ENCODE data around the gene OR2T29.
"Not testable (repeated sequence)": the region's sequence is repeated elsewhere in the genome, so short reads cannot be mapped to it uniquely, and the experiment has no call there.

Gene OR2T29, protein sequence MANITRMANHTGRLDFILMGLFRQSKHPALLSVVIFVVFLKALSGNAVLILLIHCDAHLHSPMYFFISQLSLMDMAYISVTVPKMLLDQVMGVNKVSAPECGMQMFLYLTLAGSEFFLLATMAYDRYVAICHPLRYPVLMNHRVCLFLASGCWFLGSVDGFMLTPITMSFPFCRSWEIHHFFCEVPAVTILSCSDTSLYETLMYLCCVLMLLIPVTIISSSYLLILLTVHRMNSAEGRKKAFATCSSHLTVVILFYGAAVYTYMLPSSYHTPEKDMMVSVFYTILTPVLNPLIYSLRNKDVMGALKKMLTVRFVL
- total RNA-seq = 0 reads per million in 4 experiments

DNA sequence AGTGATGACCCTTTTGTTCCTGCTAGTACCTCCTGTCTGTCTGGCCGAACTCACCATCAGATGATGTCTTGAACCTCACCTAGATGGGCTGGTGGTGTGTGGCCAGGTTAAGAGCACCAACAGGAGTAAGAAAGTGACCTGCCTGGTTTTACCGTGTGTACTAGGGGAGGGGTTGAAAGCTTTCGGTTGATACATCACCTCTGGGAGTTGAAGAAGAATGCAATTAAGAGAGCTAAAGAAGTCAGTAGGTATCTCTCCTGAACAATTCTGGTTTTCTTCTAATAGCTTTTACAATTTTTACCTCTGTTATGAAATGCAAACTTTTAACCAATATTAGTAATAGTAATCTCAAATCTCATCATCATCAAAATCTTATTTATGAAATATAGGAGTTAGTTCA, at the start of gene OR2T29:
TSS of gene OR2T29 (minus strand) at position 101 of the 400 bp plus-strand sequence. CDS start 3,281 bp downstream, outside the sequence.
- not testable (repeated sequence) for DNase-seq

DNA sequence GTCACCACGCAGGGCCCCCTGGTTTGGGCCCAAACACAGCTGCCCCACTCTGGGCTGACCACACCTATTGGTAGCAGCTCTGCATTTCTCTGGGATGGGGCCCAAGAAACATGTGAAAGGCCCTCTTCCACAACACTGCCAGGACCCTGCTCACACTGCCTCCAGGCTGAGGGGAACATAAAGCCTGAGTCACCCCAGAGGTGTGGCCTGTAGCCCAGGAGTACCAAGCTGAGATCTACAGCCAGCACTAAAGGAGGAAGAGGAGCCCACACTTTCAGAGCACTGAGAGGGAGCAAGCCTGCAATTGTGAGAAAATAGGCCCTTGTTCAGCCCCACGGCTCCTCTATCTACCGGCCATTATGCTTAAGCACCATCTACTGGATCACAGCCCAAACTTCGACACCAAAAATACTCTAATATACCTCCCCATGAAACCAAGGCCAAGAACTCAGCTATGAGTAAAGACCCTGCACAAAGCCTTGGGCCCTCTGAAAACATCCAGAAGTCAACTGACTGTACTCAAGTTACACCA, 49.4 kb upstream of the OR2T29 start:
- DNase-seq = no peak

DNA sequence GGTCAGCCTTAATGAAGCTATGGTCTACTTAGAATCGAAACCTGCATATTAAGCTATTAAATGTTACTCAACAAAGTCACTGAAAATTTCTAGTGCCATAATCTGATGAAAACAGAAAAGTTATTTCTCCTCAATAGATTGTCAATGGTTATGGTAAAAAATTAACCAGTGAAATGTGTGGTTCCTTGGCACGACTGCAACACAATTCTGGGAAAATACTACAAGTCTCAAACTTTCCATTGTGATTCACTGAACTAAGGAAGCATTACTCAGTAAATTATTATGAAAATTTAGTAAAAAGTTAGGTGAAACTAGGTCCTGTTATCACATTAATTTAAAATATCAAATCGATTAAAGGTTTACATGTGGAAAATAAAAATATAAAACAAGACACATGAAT, 47.7 kb upstream of the OR2T29 start:
- DNase-seq = no peak

DNA sequence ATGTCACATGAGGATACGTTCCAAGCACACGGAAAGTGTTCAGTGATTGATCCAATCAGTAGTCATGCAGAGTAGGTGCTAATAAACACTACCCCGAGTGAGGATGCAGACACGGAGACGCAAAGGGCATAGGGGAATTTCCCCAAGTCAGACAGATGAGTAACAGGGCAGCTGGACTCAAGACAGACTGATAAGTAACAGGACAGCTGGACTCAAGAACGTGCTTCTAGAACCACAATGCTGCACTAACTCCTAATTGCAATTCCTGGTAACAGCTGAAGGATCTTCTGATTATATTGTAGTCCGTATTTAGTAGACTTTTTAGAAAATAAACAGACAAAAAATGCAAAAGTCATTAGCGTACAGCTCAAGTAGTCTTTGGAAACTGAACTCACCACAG, 36.8 kb upstream of the OR2T29 start:
- no peak for DNase-seq

DNA sequence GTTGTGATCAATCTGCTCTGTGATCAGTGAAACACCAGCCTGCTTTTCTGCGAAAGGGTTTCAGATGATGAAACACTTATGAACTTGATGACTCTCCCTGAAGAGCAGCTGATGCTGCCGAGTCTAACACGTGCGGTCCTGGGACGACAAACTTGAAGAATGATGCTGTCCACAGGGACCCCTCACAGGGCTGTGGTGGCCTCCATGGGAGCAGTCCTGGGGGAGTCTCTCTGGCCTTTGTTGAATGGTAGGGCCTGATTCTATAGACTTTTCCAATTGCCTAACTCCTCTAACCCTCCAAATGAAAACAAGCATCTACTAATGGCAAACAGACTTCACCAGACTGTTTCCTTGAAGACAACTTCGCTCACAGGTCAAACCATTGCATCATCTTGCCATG, 35.0 kb upstream of the OR2T29 start, which contains the start of gene OR2T10:
TSS of gene OR2T10 (minus strand) at position 112 of the 400 bp plus-strand sequence. CDS start 3,932 bp downstream, outside the sequence.
- DNase-seq = no peak

DNA sequence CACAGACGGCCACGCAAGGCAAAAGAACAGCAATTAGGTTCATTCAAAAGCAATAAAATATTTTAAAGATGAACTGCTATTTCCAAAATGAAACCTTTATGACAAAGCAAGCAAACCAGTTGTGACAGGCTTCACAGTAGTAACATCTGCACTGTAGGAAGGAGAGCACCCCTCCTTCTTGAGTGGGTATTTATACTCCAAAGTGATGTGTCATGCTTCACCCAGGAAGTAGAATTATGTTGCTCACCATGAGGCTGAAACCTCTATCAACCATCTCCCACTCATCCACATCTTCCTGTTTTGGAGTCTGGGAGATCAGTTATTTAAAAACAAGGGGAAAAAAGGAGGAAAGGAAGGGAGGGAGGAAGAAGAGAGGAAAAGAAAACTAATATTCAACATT, 34.0 kb upstream of the OR2T29 start:
- DNase-seq = no peak

DNA sequence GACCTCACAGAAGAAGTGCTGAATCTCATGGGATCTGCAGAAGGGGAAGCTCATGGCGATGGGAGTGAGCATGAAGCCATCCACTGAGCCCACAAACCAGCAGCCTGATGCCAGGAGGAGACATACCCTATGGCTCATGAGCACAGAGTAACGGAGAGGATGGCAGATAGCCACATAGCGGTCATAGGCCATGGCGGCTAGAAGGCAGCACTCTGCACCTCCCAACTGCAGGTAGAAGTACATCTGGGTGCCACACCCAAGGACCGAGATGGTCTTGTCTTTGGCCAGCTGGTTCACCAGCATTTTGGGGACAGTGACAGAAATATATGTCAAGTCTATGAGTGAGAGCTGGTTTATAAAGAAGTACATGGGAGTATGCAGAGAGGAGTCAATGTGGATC, 30.7 kb upstream of the OR2T29 start:
- no peak for DNase-seq

DNA sequence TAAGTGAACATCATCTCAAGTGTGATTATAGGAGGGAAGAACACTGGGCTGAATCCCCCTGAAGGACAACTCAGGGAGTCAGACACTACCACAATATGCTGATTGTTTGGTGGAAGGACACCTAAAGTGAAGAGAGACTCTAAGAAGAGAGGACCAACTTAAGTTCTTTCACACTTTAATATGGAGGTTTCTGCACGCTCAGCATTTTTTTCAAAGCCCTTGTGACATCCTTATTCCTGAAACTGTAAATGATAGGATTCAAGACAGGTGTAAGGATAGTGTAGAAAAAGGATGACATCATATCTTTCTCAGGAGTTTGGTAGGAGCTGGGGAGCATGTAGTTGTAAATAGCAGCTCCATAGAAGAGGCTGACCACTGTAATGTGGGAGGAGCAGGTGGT, 30.1 kb upstream of the OR2T29 start:
- no peak for DNase-seq

DNA sequence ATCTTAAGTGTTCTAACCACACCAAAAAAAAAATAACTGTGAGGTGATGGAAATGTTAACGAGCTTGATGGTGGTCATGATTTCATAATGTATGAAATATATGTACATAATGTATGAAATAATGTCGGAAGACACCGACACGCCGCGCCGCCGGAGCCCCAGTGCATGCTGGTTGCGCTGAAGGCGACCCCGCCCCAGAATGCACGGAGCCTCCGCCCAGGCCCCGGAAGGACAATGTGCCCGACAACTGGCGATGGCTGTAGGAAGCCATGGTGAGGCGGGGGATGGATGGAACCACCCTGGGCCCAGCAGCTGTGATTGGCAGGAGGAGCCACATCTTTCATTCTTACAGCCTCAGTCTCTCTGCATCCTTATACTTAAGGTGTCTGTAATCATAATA, 27.5 kb upstream of the OR2T29 start:
- DNase-seq = no peak

DNA sequence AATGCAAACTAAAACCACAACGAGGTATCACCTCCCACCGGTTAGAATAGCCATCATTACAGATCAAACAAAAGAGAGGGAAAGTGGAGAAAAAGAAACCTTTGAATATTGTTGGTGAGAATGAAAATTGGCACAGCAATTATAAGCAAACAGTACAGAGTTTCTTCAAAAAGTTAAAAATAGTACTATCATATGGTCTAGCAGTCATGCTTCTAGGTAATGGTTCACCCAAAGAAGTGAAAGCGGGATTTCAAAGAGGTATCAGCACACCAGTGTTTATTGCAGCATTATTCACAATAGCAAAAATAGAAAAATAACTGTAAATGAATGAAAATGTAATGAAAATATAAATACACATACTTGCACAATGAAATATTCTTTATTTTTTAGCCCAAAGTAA, 26.8 kb upstream of the OR2T29 start:
- no peak for DNase-seq

DNA sequence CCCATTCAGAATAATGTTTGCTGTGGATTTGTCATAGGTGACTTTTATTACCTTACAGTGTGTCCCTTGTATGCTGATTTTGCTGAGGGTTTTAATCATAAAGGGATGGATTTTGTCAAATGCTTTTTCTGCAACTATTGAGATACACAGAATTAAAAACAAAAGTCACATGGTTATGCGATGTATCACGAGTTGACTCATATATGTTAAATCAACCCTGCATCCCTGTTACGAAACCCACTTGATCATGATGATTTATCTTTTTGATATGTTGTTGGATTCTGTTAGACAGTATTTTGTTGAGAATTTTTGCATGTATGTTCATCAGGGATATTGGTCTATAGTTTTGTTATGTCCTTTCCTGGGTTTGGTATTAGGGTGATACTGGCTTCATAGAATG, 22.7 kb upstream of the OR2T29 start:
- DNase-seq = no peak

DNA sequence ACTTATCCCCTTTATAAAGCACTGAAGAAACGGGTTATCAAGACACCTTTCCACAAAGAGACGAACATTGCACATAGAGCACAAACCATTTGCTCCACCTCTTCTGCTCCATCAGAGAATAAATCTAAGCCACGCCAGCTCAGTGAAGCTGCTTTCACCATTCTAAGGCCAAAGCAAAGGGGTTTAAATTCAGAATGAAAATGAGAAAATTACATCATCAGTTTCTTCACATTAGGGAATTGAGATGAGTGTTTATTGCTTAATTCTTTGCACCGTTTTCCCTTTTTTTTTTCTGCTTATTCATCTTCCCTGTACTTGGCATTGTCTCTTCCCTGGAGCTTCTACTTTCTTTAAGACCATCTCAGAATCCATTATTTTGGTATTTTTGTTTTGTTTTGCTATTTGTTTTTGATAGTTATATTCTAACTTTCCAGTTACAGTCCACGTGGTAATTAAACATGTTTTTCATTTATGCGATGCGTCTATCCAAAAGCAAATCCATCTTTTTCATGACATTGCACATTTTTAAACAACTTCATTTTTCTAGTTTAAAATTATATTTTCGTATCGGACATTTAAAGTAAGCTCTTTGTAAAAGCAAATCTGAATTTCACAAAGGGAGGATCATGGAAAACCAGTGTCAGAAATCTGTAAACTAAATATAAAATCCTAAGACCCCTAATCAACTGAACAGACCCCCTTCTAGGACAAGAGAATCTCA, 13.8 kb upstream of the OR2T29 start:
- no peak for DNase-seq

DNA sequence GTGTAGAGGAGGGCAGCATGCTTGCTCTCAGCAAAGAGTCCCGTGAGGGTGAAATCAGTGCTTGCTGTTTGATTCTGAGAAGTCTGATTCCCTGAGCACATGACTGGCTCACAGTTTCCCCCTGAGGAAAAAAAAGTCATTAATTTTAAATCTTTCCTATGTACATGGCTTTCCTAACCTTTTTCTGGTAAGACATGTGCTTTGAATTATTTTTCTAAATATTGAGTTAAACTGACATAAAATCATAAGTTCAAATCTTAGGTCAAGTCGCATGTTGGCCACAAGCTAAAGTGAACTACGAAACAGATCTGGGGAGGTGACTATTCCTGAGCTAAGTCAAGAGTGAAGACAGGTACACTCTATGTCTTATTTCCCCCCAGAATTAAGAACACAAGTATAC, 12.1 kb upstream of the OR2T29 start, which contains the start of gene OR2T34:
TSS of gene OR2T34 (minus strand) at position 101 of the 400 bp plus-strand sequence. CDS start at position 101, 0 bp downstream.
- DNase-seq = not testable (repeated sequence)

DNA sequence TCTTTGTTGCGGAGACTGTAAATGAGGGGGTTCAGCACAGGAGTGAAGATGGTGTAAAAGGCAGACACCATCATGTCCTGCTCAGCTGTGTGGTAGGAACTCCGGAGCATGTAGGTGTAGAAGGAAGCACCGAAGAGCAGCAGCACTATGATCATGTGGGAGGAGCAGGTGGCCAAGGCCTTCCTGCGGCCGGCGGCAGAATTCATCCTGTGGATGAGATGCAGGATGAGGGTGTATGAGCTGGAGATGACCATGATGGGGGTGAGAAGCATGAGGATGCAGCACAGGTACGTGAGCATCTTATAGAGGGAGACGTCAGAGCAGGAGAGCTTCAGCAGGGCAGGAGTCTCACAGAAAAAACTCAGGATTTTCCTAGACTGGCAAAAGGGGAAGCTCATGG, 11.3 kb upstream of the OR2T29 start:
- not testable (repeated sequence) for DNase-seq

DNA sequence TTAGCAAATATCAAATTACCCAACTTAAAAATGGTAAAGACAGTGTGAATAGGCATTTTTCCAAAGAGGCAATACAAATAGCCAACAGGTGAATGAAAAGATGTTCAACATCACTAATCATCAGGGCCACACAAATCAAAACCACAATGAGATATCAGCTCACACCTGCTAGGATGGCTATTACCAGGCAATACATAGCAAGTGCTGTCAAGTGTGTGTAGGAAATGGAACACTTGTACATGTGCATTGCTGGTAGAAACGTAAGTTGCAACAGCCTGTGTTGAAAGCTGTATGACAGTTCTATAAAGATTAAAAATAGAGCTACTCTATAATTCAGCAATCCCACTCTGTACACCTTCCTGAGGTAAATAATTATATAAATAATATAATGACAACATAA, 9.5 kb upstream of the OR2T29 start:
- DNase-seq = not testable (repeated sequence)

DNA sequence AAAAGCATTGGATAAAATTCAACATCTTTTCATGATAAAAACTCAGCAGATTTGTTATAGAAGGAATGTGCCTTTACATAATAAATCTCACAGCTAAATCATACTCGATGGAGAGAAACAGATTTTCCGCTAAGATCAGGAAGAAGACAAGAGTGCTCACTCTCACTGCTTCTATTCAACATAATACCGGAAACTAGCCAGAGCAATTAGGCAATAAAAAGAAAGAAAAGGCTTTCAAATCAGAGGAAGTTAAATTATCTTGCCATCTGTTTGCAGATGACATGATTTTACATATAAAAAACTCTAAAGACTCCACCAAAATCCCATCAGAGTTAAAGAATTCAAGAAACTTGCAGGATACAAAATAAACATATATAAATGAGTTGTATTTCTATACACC, 8.2 kb upstream of the OR2T29 start:
- DNase-seq = not testable (repeated sequence)

DNA sequence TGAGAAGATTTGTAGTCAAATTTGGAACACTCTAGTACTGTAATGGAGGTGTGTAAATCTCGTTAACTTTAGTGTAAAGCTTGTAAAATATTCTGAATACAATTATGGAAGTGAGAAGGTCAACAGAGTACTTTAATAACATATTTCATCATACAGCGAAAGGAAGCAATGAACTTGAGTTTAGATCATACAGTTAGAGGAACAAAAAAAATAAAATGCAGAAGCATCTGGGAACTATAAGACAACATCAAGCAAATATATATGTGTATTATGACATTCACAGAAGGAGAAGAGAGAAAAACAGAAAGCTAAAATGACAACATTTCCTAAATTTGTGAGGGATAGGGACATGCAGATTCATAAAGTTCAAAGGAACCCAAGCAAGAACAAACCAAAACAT, 6.5 kb upstream of the OR2T29 start:
- DNase-seq = not testable (repeated sequence)

DNA sequence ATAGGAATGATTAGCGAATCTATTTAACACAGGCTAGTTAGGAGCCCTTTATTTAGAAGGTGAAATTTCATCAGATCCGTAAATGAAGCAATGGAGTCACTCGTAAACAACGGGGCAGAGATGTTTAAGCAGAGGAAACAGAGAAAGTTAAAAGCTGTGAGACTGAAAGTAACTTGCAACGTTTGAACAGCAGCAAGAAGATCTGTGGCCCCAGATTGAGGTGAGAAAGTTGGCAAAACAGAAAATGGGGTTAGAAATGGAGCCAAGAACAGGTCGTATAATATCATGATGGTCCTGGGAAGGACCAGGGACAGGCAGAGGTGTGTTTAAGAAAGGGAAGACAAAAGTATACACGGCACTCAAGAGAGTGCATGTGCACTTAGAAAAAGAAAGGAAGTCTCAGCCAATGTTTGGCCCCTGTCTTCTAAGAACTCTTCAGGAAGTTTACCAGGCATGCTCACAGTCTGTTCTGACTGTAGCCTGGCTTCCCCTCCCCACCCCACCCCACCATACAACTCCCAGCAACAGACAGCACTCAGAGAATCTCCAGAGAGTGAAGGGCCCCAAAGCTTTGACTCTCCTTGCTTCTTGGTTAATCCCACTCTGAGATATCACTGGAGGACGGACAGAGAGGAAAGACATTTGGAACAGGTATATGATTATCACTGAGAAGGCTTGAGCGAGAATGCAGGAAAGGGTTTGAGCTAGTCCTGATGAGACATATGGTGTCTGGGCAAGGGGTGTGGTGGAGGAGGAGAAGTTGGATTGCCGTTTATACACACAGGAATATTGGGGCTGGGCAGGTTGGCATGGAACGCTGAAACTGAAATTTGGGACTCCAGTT, 3.2 kb upstream of the OR2T29 start:
- not testable (repeated sequence) for DNase-seq

DNA sequence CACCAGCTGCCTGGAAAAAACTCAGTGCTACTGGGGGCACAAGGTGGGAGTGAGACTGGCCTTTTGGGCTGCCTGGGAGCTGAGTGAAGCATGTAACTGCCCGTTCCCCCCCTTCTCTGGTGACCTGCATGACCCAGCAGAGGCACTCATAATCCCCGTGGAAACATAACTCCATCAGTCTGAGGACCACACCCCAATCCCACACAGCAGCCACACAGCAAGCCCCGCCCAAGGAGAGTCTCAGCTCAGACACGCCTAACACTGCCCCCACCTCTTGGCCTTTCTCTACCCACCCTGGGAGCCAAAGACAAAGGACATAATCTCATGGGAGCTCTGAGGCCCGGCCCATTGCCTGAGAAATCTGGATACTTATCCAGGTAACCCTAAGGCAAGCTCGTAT, 11.5 kb downstream of the OR2T29 start:
- not testable (repeated sequence) for DNase-seq

DNA sequence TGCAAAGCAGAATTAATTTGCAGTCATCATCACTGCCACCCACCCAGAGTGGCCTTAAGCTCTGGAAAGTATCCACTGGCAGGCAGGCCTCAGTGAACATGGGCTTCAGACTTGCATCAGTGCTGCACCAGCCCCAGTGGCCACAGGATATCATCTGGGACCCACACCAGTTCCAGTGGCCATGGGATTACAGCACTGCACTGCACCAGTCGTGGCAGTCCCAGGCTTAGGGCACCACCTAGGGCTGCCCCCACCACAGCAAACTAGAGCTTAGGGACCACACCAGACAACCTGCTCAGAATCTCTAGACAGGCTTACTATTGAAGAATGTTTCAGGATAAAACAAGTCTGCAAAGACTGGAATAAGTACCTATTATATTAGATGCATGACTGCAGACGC, 15.2 kb downstream of the OR2T29 start:
- DNase-seq = not testable (repeated sequence)

DNA sequence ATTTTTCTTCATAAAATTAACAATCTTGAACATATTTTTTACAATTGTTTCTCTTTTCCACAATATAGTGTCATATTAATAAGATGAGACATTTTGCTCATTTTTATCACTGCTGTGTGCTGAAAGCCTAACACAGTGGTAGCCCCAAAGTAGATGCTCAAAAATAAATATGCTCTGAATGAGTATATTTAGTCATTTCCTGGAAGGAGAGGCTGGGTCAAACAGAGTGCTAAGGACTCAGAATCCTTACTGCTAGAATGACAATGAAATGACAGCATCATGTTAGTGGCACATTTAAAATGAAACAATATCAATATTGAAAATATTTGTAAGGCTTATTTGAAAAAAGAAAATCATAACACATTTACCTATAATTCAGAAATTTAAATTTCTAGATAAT, 25.1 kb downstream of the OR2T29 start:
- not testable (repeated sequence) for DNase-seq

DNA sequence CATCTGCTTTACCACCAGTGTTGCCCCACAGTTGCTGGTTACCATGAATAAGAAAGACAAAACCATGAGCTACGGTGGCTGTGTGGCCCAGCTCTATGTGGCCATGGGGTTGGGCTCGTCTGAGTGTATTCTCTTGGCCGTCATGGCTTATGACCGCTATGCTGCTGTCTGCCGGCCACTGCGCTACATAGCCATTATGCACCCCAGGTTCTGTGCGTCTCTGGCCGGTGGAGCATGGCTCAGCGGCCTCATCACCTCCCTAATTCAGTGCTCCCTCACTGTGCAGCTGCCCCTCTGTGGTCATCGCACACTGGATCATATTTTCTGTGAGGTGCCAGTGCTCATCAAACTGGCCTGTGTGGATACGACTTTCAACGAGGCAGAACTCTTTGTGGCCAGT, 40.7 kb downstream of the OR2T29 start:
- DNase-seq = no peak

DNA sequence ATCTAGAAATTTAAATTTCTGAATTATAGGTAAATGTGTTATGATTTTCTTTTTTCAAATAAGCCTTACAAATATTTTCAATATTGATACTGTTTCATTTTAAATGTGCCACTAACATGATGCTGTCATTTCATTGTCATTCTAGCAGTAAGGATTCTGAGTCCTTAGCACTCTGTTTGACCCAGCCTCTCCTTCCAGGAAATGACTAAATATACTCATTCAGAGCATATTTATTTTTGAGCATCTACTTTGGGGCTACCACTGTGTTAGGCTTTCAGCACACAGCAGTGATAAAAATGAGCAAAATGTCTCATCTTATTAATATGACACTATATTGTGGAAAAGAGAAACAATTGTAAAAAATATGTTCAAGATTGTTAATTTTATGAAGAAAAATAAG, 52.4 kb downstream of the OR2T29 start:
- DNase-seq = not testable (repeated sequence)

Data from effector CD8-positive, alpha-beta T cell (primary cell).